ENCODE measurements around the gene ALDH7A1.

- TF ChIP-seq, protein P1, sequence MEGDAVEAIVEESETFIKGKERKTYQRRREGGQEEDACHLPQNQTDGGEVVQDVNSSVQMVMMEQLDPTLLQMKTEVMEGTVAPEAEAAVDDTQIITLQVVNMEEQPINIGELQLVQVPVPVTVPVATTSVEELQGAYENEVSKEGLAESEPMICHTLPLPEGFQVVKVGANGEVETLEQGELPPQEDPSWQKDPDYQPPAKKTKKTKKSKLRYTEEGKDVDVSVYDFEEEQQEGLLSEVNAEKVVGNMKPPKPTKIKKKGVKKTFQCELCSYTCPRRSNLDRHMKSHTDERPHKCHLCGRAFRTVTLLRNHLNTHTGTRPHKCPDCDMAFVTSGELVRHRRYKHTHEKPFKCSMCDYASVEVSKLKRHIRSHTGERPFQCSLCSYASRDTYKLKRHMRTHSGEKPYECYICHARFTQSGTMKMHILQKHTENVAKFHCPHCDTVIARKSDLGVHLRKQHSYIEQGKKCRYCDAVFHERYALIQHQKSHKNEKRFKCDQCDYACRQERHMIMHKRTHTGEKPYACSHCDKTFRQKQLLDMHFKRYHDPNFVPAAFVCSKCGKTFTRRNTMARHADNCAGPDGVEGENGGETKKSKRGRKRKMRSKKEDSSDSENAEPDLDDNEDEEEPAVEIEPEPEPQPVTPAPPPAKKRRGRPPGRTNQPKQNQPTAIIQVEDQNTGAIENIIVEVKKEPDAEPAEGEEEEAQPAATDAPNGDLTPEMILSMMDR (IDR thresholded peaks at IDR 0.05; ENCODE audit: low read depth, low read length): no peak
- TF ChIP-seq POLR2A (IDR thresholded peaks at IDR 0.05; ENCODE audit: extremely low read depth, insufficient read length): no peak
Observed at GRCh38 chr5:126599499-126599898, 4.5 kb upstream of the ALDH7A1 start.

Measured in NB4 (cell line).